Embryonic facial prominence (tissue), 1 donor: Measurements from ENCODE around the gene IGHMBP2.

Experiments used
- DNase-seq: peaks from one replicate; pipeline ENCODE4 v3.0.0-alpha.2; 2016; ENCODE audit errors: extremely low spot score

IGHMBP2 gene

DNA sequence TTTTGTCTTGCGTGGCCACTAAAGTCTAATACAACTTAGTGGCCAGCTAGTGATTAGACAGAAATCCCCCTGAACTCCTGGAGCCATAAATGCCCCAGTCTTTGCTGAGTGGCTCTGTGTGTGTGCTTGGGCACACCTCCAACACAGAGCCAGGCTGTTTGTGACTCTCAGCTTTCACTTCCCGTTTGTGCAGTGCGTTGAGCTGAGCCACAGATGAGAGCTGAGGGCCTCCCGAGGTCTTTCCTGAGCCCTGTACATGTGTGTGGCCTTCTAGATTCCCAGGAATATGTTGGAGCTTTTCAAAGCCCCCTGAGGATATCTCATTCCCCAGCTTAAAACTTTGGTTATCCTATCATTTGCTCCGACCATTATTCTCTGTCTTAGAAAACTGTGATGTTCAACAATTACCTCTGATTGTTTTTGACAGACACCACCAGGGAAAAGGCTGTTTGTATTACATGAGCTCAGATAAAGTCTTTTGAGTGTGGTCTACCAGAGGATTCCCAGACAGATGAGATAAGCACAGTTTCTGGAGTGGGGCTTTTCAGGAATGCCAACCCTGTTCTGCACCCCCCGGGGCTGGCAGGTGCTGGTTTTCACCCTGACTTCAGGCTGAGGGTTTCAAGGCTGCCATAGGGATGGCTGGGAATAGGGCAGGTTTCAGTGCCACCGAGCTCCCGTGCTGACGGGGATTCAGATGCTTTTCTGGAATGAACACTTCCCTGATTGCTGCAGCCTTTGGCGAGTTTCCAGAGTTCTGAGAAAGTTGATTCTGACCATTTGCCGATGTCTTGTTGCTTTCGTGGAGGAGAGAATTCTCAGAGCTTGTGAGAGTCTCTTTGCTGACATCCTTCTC lies 23.8 kb downstream of the IGHMBP2 start:
- no peak for DNase-seq

DNA sequence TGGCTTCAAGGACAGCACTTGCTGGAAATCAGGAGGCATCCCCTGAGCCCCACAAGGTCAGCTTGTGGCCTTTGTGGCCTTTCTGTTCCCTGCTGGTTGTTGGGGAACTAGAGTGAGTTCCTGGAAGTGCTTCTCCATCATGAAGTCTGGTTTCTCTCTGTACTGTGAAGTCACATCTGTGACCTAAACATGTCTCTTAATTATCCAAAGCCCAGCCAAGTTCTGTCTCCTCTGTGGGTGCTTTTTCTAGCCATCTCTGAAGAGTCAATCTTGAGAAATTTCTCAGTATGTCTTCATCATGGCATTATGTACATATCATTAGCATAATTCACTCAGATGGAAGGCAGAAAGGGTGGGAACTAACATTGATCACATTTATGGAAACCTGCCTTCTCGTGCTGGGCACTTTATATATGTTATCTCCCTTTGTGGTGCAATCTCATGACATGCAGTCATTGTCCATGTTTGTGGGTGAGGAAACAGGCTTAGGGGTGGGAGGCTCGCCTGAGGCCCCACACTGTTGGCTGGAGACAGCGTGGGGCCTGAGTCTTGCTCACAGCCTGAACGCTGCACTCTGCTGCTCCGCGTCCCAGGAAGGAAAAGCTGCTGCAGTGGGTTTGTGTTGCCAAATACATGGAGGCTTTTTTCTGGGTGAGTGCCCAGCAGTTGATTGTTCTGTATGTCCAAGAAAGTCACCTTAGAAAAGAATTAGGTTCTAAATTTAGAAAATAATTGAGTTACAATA lies 24.6 kb downstream of the IGHMBP2 start:
- no peak for DNase-seq

- no peak for DNase-seq
Observed at GRCh38 chr11:68929135-68929534, 25.4 kb downstream of the IGHMBP2 start.

GRCh38 chr11:68929706-68930570 lies 26.2 kb downstream of the IGHMBP2 start:
- no peak for DNase-seq

DNA sequence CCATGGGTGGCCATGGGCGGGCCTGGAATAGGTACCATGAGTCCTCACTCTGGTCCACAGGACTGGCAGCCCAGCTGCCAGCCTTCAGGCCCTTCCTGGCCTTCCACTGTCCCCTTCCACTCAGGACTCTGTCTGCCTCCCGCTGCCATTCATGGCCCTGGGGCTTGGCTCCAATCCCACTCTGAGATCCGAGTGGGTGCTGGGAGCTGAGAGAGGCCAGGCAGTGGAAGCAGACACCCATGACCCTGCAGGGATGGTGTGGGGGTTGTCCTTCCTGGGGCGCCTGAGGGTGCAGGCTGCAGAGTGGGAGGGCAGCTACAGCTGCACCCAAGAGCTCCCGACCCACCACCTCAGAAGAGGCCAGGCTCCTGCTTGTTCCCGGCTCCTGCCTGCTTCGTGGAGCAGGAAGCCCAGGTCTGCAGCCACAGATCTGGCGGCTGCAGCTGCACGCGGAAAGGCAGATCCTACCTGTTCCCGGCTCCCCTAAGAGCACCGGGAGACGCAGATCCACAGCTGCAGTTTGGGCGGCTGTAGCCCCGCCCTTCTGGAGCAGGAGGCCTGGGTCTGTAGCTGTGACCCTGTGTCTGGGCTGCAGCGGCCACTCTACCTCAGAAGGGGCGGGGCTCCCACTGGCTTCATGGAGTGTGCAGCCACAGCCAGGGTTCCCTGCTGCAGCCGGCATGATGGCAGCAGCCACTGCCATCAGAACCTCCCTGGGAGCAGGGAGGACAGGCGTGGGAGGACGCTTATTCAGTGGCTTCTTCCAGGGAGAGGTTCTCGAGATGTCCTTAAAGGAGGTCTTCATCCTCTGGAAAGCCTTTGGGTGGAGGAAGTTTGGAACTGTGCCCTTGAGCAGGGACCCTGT lies 27.5 kb downstream of the IGHMBP2 start:
- DNase-seq = no peak

DNA sequence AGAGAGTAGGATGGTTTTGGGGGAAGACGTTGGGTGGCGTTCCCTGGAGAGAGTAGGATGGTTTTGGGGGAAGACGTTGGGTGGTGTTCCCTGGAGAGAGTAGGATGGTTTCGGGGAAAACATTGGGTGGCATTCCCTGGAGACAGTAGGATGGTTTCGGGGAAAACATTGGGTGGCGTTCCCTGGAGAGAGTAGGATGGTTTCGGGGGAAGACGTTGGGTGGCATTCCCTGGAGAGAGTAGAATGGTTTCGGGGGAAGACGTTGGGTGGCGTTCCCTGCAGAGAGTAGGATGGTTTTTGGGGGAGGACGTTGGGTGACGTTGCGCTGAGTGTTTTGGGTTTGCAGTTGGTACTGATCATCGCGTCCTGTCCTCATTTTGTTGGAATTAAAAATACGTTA lies 28.2 kb downstream of the IGHMBP2 start:
- no peak for DNase-seq

DNA sequence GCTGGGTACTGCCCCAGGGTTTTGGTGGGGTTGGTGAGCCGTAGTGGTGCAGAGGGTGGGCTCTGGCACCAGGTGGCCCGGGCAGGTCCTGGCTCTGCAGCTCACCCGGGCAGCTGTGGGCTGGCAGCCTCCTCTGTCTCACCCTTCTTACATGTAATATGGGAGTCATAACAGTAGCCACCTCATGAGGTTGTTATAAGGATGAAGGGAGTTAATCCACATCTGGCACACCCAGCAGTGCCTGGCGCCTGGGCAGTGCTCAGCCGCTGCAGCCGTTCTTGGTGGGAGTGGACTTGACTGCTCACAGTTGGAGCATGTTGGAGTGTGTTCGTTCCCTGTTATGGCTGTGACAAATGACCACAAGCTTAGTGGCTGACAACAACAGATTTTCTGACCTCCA lies 28.7 kb downstream of the IGHMBP2 start:
- DNase-seq = no peak

DNA sequence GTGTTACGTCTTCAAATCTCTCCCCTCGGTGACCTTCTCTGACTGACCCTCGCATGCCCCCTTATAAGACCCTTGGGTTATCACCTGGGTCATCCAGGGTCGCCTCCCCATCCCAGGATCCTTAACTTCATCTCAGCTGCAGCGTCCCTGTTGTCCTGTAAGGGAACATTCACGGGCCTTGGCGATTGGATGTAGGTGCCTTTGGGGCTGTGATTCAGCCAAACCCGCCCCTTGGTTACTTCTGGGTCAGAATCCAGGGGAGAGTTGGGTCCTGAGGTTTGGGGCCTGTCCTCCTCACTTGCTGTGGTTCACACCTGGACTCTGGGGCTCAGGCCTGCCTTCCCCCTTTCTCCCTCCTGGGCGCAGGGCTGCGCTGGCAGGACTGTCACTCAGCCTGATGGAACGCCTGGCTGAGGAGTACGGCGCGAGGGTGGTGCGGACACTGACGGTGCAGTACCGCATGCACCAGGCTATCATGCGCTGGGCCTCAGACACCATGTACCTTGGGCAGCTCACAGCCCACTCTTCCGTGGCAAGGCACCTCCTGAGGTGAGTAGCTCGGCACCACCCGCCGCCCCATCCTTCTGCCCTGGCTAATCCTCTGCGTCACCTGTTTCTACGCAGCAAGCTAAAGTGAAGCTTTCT lies 29.4 kb downstream of the IGHMBP2 start:
- DNase-seq = no peak

DNA sequence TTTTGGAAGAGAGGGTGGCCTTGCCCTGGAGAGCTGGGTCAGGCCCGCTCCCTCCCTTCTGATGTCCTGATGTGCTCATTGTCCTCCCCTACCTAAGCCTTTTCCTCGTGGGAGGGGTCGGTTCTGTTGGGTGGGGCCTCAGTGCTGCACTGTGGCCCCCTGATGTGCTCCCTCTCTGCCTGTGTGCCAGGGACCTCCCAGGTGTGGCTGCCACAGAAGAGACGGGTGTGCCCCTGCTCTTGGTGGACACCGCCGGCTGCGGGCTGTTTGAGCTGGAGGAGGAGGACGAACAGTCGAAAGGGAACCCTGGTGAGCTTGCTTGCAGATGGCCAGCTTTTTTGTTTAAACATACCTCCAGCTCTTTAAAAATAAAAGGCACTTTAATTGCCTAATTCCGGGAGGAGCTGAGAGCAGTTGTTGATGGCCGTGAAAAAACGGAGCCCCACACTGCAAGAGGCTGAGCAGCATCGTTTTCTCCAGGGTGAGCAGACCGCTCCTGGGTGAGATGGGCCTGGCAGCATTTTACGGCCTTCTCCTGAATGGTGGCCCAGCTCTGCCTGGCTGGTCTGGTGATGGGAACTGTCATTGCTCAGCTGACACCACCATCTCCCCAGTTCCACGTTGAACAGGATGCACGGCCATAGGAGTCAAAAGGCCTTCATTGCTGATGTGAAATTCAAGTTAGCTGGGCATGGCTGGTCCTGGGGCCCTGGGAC lies 30.1 kb downstream of the IGHMBP2 start:
- DNase-seq = no peak

DNA sequence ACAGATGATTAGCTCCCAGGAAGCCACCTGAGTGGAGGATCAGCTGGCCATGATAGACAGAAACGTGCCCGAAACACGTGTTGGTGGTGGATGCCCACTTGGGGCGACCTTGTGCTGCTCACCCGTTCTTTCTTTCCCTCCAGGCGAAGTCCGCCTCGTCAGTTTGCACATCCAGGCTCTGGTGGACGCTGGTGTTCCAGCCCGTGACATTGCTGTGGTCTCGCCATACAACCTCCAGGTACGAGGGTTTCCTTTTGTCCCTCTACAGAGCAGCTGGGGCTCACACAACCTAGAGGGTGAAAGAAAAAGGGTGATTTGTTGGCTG lies 30.6 kb downstream of the IGHMBP2 start:
- DNase-seq = no peak

GRCh38 chr11:68934666-68935065 lies 31.0 kb downstream of the IGHMBP2 start:
- DNase-seq = no peak

- DNase-seq = no peak
Observed at GRCh38 chr11:68935066-68935465, 31.4 kb downstream of the IGHMBP2 start.

DNA sequence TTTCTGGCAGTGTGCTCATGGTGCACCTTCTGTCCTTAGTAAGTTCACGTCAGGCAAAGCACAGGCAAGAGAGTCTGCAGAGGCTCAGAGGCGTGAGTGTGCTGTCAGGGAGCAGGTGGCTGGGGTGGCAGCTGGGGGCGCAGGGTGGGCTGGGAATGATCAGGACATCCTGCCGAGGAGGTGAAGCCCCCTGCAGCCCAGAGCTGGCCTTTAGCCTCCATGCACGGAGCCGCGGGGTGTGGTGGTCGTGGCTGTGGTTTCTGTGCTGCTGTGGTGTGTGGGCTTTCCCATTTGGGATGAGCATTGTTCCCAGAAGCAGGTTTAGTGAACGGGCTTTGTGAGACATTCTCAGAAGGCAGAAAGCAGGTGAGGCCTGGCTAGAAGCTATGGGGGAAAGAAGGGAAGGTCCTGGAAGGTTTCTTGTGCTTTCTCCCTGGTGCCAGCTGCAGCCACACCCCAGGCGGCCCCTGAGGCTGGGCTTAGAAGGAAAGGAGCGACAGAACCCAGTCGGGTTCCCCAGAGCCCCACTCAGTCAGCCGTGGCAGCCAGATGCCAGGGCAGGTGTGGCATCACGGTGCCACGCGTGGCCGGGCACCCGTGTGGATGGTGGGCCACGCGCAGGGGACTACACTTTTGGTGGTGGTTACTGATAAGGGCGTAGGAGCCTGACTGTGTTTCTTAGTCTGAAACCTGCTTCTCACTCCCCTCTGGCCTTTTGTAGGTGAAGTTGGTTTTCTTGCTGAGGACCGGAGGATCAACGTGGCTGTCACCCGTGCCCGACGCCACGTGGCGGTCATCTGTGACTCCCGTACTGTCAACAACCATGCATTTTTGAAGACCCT lies 32.0 kb downstream of the IGHMBP2 start:
- DNase-seq = no peak

DNA sequence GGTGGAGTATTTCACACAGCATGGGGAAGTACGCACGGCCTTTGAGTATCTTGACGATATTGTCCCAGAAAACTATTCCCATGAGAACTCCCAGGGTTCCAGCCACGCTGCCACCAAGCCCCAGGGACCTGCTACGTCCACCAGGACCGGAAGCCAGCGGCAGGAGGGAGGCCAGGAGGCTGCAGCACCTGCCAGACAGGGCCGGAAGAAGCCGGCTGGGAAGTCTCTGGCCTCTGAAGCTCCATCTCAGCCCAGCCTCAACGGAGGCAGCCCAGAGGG lies 32.6 kb downstream of the IGHMBP2 start:
- DNase-seq = no peak

GRCh38 chr11:68936676-68937620 lies 33.3 kb downstream of the IGHMBP2 start:
- no peak for DNase-seq

- no peak for DNase-seq
Observed at GRCh38 chr11:68938088-68938487, 34.4 kb downstream of the IGHMBP2 start.

- DNase-seq = no peak
Observed at GRCh38 chr11:68938816-68939582, 35.3 kb downstream of the IGHMBP2 start.
